IMR-90 (cell line): ENCODE measurements around the gene SRC.

Experiments used
- CEBPB ChIP-seq: IDR thresholded peaks from 2 replicates; pipeline ENCODE4 v1.6.1; 2012; ENCODE audit warnings: low read depth, low read length, improper control_type of control experiment
- CHD1 ChIP-seq: IDR thresholded peaks from 2 replicates; pipeline ENCODE4 v1.6.1; 2012; ENCODE audit warnings: low read depth, low read length, improper control_type of control experiment
- MAZ ChIP-seq: IDR thresholded peaks from 2 replicates; pipeline ENCODE4 v1.6.1; 2012; ENCODE audit warnings: low read depth, mild to moderate bottlenecking, low read length, improper control_type of control experiment, moderate library complexity, borderline replicate concordance
- RAD21 ChIP-seq: IDR thresholded peaks from 2 replicates; pipeline ENCODE4 v1.6.1; 2012; ENCODE audit warnings: low read length, improper control_type of control experiment
- RFX5 ChIP-seq: IDR thresholded peaks from 2 replicates; pipeline ENCODE4 v1.8.0; 2012; ENCODE audit warnings: low read depth, mild to moderate bottlenecking, low read length, moderate library complexity
- SMC3 ChIP-seq: fragments of 150-350 bp; IDR thresholded peaks from 2 replicates; pipeline ENCODE4 v1.6.1; 2016; ENCODE audit warnings: low read depth, mild to moderate bottlenecking, antibody characterized with exemption, low read length, moderate library complexity
- TF ChIP-seq, protein P1 (sequence below): conservative IDR thresholded peaks from 2 replicates; pipeline ENCODE4 v1.5.1; 2012; ENCODE audit warnings: mild to moderate bottlenecking, low read depth, low read length, improper control_type of control experiment
- TF ChIP-seq, protein P2 (sequence below): fragments of 150-350 bp; IDR thresholded peaks from 2 replicates; pipeline ENCODE4 v1.6.1; 2017; ENCODE audit warnings: mild to moderate bottlenecking, antibody characterized with exemption, low read length, low read depth

DNA sequence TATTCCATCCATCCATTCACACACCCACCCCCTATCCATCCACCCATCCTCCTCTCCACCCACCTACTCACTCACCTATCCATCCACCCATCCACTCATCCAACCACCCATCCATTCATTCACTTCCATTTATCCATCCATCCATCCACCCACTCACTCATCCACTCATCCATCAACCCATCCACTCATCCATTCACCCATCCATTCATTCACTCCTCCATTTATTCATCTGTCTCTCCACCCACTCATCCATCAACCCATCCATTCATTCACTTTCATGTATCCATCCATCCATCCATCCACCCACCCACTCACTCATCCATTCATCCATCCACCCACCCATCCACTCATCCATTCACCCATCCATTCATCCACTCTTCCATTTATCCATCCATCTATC is 84.1 kb downstream of the SRC start:
- TF ChIP-seq, protein P1, sequence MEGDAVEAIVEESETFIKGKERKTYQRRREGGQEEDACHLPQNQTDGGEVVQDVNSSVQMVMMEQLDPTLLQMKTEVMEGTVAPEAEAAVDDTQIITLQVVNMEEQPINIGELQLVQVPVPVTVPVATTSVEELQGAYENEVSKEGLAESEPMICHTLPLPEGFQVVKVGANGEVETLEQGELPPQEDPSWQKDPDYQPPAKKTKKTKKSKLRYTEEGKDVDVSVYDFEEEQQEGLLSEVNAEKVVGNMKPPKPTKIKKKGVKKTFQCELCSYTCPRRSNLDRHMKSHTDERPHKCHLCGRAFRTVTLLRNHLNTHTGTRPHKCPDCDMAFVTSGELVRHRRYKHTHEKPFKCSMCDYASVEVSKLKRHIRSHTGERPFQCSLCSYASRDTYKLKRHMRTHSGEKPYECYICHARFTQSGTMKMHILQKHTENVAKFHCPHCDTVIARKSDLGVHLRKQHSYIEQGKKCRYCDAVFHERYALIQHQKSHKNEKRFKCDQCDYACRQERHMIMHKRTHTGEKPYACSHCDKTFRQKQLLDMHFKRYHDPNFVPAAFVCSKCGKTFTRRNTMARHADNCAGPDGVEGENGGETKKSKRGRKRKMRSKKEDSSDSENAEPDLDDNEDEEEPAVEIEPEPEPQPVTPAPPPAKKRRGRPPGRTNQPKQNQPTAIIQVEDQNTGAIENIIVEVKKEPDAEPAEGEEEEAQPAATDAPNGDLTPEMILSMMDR = no peak
- TF ChIP-seq SMC3 = no peak
- TF ChIP-seq RAD21 = no peak
- no peak for TF ChIP-seq MAZ
- no peak for TF ChIP-seq CEBPB
- no peak for TF ChIP-seq CHD1
- TF ChIP-seq, protein P2, sequence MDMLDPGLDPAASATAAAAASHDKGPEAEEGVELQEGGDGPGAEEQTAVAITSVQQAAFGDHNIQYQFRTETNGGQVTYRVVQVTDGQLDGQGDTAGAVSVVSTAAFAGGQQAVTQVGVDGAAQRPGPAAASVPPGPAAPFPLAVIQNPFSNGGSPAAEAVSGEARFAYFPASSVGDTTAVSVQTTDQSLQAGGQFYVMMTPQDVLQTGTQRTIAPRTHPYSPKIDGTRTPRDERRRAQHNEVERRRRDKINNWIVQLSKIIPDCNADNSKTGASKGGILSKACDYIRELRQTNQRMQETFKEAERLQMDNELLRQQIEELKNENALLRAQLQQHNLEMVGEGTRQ = no peak
- no peak for TF ChIP-seq RFX5
